GM18498 (cell line): ENCODE results near the gene STK25.
"Not testable (repeated sequence)": the region's sequence is repeated elsewhere in the genome, so short reads cannot be mapped to it uniquely, and the experiment has no call there.

Experiments
- ATAC-seq: cut with Tn5 transposase; IDR thresholded peaks from one replicate; pipeline ENCODE4 v1.9.1; 2021; ENCODE audit warnings: mild to moderate bottlenecking, moderate library complexity; ENCODE audit not compliant: unreplicated experiment

The STK25 gene

GRCh38 chr2:241469746-241470145 is 38.6 kb downstream of the STK25 start:
- ATAC-seq: no peak

DNA sequence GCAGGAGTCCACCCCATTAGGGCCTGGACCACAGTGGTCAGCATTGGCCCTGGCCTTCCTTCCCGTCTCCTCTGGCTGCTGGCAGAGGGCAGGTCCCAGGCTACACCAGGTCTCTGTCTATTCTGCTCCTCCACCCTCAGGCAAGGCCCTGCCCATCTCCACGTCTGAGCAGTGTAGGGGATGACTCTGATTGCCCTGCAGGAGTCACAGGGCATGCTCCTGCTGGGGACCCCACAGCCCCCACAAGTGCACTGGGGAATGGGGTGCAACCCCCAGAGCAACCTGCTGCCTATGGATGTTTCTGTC is 40.0 kb downstream of the STK25 start:
- ATAC-seq: no peak

DNA sequence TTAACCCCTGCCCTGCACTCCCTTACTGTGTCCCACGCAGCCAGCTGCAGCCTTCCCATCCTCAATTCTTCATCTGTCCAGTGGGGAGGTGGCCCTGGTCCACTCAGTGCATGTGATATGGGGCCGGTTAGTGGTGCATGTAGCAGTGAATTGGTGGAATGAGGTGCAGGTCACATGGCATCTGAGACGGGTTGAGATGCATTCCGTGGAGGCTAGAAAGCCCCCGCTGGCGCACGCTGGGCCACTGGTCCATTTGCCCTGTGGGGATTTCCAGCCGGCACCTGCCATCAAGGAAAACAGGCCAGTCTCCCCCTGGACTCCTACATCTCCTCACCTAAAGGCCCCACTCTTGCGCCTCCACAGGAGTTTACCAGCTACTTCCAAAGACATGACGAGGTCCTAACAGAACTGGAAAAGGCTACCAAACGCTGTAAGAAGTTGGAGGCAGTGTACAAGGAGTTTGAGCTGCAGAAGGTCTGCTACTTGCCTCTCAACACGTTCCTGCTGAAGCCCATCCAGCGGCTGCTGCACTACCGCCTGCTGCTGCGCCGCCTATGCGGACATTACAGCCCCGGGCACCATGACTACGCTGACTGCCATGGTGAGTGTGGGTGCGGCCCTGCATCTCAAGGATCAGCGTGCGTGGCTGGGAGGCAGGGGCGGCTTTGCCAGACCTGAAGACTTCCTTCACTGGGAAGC is 40.5 kb downstream of the STK25 start:
- ATAC-seq: no peak

- ATAC-seq: no peak
Measured at GRCh38 chr2:241466230-241466629, 42.2 kb downstream of the STK25 start.

- ATAC-seq: no peak
Measured at GRCh38 chr2:241465543-241465942, 42.8 kb downstream of the STK25 start.

DNA sequence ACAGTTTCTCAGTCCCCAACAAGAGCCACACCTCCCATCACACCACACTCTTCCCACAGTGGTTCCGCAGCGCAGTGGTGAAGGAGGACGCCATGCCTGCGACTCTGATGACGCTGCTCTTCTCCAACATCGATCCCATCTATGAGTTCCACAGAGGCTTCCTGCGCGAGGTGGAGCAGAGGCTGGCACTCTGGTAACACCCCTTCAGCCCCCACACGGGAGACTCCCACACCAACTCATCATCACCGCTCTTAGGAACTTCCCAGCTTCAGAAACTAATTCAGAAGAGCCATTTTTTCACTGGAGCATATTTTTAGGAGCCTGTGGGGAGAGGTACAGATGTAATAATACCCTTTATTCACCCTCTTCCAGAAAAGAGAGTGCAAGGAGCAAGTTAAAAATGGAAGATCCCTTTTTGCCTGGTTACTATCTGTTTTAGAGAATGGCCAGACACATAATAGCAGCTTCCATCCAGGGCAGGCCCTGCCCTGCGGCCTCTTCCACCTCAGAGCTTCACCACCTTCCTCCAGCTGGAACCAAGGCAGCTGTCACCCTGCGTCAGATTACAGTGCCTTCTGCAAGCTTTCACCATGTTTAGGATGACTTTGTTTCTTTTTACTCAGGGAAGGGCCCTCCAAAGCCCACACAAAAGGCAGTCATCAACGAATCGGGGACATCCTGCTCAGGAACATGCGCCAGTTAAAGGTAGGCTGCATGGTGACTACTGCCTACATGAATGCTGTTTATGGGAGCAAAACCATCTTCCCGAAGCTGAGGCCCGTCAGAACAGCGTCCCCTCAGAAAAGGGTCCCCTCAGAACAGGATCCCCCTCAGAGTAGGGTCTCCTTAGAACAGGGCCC is 44.9 kb downstream of the STK25 start:
- no peak for ATAC-seq

DNA sequence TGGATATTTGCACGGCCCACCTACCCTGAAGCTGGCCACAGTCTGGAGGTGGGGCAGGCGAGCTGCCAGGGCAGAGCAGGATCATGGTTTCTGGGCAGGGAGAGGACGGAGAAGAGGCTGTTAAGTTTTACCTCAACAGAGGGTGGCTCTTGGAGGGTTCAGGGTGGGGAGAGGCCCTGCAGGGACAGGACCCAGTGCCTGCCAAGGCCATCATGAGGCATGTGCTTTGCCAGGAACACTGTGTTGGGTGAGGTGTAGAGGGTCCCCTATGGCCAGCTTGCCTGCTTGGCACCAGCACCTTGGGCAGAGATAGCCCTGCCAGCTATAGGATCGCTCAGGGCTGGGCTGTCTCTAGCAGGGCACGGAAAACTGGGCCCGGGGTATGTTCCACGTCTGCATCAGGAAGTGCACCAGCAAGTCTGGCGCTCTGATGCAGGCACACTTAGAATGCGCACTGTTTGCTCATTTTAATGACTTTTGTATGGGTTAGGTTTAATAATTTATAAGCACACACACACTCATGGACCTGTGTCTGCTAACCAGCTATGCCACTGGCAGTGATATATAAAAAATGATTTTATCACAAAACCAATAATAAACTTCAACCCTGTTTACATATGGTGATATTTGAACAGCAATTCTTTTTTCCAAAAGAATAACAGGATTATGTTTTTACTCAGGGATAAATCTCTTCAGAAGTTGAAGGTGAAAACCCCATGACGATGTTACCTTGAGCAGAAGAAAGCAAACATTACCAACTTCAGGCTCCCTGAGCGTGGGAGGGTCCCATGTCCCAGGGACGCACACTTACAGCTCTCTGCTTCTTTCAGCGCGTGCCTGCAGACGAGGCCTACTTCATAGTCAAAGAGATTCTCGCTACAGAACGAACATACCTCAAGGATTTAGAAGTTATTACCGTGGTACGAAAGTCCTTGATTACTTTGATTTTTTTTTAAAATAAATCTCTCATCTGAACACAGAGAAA is 46.4 kb downstream of the STK25 start:
- no peak for ATAC-seq

- ATAC-seq: no peak
Measured at GRCh38 chr2:241460631-241461030, 47.8 kb downstream of the STK25 start.

DNA sequence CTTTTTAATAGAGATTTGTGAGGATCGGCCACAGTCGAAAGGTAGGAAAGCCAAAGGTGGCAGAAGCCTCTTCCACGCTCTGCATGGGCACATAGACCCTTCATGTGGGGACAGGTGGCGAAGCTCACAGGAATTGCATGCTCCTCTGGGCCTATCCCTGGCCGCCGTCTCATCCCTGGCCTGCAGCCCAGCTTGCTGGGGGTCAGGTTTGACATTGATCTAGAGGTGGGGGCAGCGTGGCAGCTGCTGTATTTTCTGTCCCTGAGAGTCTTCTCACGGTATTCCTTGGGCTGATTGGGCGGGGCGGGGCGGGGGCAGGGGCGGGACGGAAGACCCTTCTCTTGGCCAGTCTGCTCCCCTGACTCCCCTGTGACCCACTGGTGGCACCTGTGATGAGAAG is 48.9 kb downstream of the STK25 start:
- ATAC-seq: no peak

DNA sequence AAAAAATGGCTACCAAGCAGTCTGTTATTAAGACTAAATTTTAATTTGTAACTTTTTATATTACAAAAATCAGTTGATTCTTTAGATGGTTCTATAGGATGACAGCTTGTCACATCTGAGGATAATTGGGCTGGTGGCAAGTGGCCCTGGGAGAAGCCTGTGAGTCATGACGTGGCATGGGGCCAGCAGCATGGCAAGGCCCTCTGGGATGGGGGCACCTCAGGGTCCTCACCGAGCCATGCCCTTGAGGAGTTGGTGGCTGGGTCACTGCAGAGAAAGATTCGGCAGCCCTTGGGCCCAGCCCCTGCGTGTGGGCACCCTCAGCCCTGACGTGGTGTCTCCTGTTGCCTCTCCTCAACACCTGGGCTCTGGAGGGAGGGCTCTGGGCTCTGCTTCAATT is 49.7 kb downstream of the STK25 start:
- ATAC-seq: no peak

- no peak for ATAC-seq
Measured at GRCh38 chr2:241456546-241456945, 51.8 kb downstream of the STK25 start.

- ATAC-seq: no peak
Measured at GRCh38 chr2:241454837-241455485, 53.4 kb downstream of the STK25 start.

- ATAC-seq: not testable (repeated sequence)
Measured at GRCh38 chr2:241453919-241454318, 54.5 kb downstream of the STK25 start.

- no peak for ATAC-seq
Measured at GRCh38 chr2:241451840-241452506, 56.4 kb downstream of the STK25 start.

GRCh38 chr2:241450092-241450491 is 58.3 kb downstream of the STK25 start:
- not testable (repeated sequence) for ATAC-seq

- ATAC-seq: no peak
Measured at GRCh38 chr2:241445426-241445825, 63.0 kb downstream of the STK25 start.

GRCh38 chr2:241443486-241444223 is 64.7 kb downstream of the STK25 start:
- ATAC-seq: peak; percentile 61
